HEK293 (cell line): Measurements from ENCODE around the gene ATG101.

ENCODE experiments used
- CTCF ChIA-PET: fragments of 350-600 bp; formaldehyde crosslinking; extraction: SDS; loops from one replicate; lab custom pipeline; 2021; ENCODE audit warnings: antibody characterized with exemption; lab: Yijun Ruan, JAX
- POLR2A ChIA-PET: fragments of 300-600 bp; formaldehyde crosslinking; extraction: SDS; loops from one replicate; lab custom pipeline; 2020; ENCODE audit warnings: antibody characterized with exemption, inconsistent platforms; lab: Yijun Ruan, JAX
- H3K27ac ChIP-seq: fragments of 200-500 bp; sonication (Bioruptor generic); 2 replicates; pipeline ENCODE4 v1.5.1; 2014; ENCODE audit warnings: low read depth, low read length, control low read depth, inconsistent platforms; ENCODE audit errors: extremely low read depth
- H3K36me3 ChIP-seq, 2 experiments: fragments of 200-500 bp in 1 of 2; sonication (Bioruptor generic) in 1 of 2; 1 replicate in 1 of 2; 2 replicates in 1 of 2; pipeline ENCODE4 v1.5.1; 2014 to 2017; ENCODE audit warnings: inconsistent platforms in 2 of 2, low read length in 2 of 2; ENCODE audit not compliant: control insufficient read depth in 2 of 2, insufficient read depth in 1 of 2
- H3K4me1 ChIP-seq: fragments of 200-500 bp; sonication (Bioruptor generic); 2 replicates; pipeline ENCODE4 v1.5.1; 2014; ENCODE audit warnings: mild to moderate bottlenecking, low read length, inconsistent platforms; ENCODE audit not compliant: control insufficient read depth, insufficient read depth
- H3K4me3 ChIP-seq: 2 replicates; pipeline ENCODE4 v1.5.1; 2011; ENCODE audit warnings: low read depth, mild to moderate bottlenecking, control low read depth, low read length, moderate library complexity
- H3K9me3 ChIP-seq: fragments of 200-500 bp; sonication (Bioruptor generic); 2 replicates; pipeline ENCODE4 v1.5.1; 2014; ENCODE audit warnings: low read depth, low read length, inconsistent platforms; ENCODE audit not compliant: control insufficient read depth, insufficient read depth
- CTCF ChIP-seq: fragments of 450-650 bp; formaldehyde crosslinking; IDR thresholded peaks from 2 replicates; pipeline ENCODE4 v1.5.1; 2016; ENCODE audit warnings: missing biosample characterization, missing genetic modification characterization
- KLF16 ChIP-seq: fragments of 450-650 bp; formaldehyde crosslinking; IDR thresholded peaks from 2 replicates; pipeline ENCODE4 v1.5.1; 2017; ENCODE audit warnings: missing biosample characterization, missing genetic modification characterization
- KLF7 ChIP-seq: fragments of 450-650 bp; formaldehyde crosslinking; IDR thresholded peaks from 2 replicates; pipeline ENCODE4 v1.5.1; 2016; ENCODE audit warnings: missing biosample characterization, missing genetic modification characterization, borderline replicate concordance
- KLF9 ChIP-seq: fragments of 450-650 bp; formaldehyde crosslinking; IDR thresholded peaks from 2 replicates; pipeline ENCODE4 v1.5.1; 2016; ENCODE audit warnings: missing biosample characterization, missing genetic modification characterization, low read depth
- MEIS1 ChIP-seq: sonication (generic); formaldehyde crosslinking; IDR thresholded peaks from 2 replicates; pipeline ENCODE4 v1.8.1; 2022; ENCODE audit warnings: missing genetic modification reagents, mild to moderate bottlenecking, borderline replicate concordance
- SP2 ChIP-seq: fragments of 450-650 bp; formaldehyde crosslinking; IDR thresholded peaks from 2 replicates; pipeline ENCODE4 v1.5.1; 2016; ENCODE audit warnings: missing biosample characterization, missing genetic modification characterization
- ZBTB17 ChIP-seq: fragments of 450-650 bp; formaldehyde crosslinking; IDR thresholded peaks from 2 replicates; pipeline ENCODE4 v1.5.1; 2016; ENCODE audit warnings: missing biosample characterization, missing genetic modification characterization
- ZBTB21 ChIP-seq: fragments of 450-650 bp; formaldehyde crosslinking; IDR thresholded peaks from 2 replicates; pipeline ENCODE4 v1.5.1; 2017; ENCODE audit warnings: missing biosample characterization, missing genetic modification characterization
- ZBTB7A ChIP-seq: fragments of 450-650 bp; formaldehyde crosslinking; IDR thresholded peaks from 2 replicates; pipeline ENCODE4 v1.5.1; 2016; ENCODE audit warnings: low read depth, missing biosample characterization, missing genetic modification characterization
- ZFP69B ChIP-seq: fragments of 450-650 bp; formaldehyde crosslinking; IDR thresholded peaks from 2 replicates; pipeline ENCODE4 v1.5.1; 2016; ENCODE audit warnings: missing biosample characterization, missing genetic modification characterization
- ZNF140 ChIP-seq: fragments of 450-650 bp; formaldehyde crosslinking; IDR thresholded peaks from 2 replicates; pipeline ENCODE4 v1.5.1; 2016; ENCODE audit warnings: missing biosample characterization, missing genetic modification characterization
- ZNF174 ChIP-seq: fragments of 450-650 bp; formaldehyde crosslinking; IDR thresholded peaks from 2 replicates; pipeline ENCODE4 v1.5.0; 2017; ENCODE audit warnings: missing biosample characterization, mild to moderate bottlenecking, missing genetic modification characterization
- ZNF2 ChIP-seq: fragments of 450-650 bp; formaldehyde crosslinking; IDR thresholded peaks from 2 replicates; pipeline ENCODE4 v1.5.1; 2016; ENCODE audit warnings: missing biosample characterization, missing genetic modification characterization
- ZNF214 ChIP-seq: fragments of 450-650 bp; formaldehyde crosslinking; IDR thresholded peaks from 2 replicates; pipeline ENCODE4 v1.5.1; 2017; ENCODE audit warnings: missing biosample characterization, mild to moderate bottlenecking, missing genetic modification characterization, borderline replicate concordance
- ZNF302 ChIP-seq: fragments of 450-650 bp; formaldehyde crosslinking; IDR thresholded peaks from 2 replicates; pipeline ENCODE4 v1.5.1; 2016; ENCODE audit warnings: missing biosample characterization, missing genetic modification characterization, low read depth
- ZNF324 ChIP-seq: fragments of 450-650 bp; formaldehyde crosslinking; IDR thresholded peaks from 2 replicates; pipeline ENCODE4 v1.5.1; 2016; ENCODE audit warnings: missing biosample characterization, missing genetic modification characterization
- ZNF366 ChIP-seq: fragments of 450-650 bp; formaldehyde crosslinking; conservative IDR thresholded peaks from 2 replicates; pipeline ENCODE4 v1.5.1; 2016; ENCODE audit warnings: missing biosample characterization, missing genetic modification characterization
- ZNF37A ChIP-seq: fragments of 450-650 bp; IDR thresholded peaks from 2 replicates; pipeline ENCODE4 v1.5.1; 2018; ENCODE audit warnings: missing biosample characterization, missing genetic modification characterization
- ZNF561 ChIP-seq: fragments of 450-650 bp; IDR thresholded peaks from 2 replicates; pipeline ENCODE4 v1.5.1; 2018; ENCODE audit warnings: missing biosample characterization, missing genetic modification characterization, borderline replicate concordance
- ZNF610 ChIP-seq: fragments of 450-650 bp; formaldehyde crosslinking; IDR thresholded peaks from 2 replicates; pipeline ENCODE4 v1.5.1; 2016; ENCODE audit warnings: missing biosample characterization, missing genetic modification characterization, borderline replicate concordance
- ZNF621 ChIP-seq: fragments of 450-650 bp; formaldehyde crosslinking; IDR thresholded peaks from 2 replicates; pipeline ENCODE4 v1.5.1; 2017; ENCODE audit warnings: missing biosample characterization, missing genetic modification characterization
- ZNF624 ChIP-seq: fragments of 450-650 bp; formaldehyde crosslinking; IDR thresholded peaks from 2 replicates; pipeline ENCODE4 v1.5.1; 2017; ENCODE audit warnings: missing biosample characterization, missing genetic modification characterization
- ZNF654 ChIP-seq: fragments of 450-650 bp; formaldehyde crosslinking; IDR thresholded peaks from 2 replicates; pipeline ENCODE4 v1.5.1; 2016; ENCODE audit warnings: low read depth, missing biosample characterization, missing genetic modification characterization
- ZNF660 ChIP-seq: fragments of 450-650 bp; IDR thresholded peaks from 2 replicates; pipeline ENCODE4 v1.5.1; 2018; ENCODE audit warnings: missing biosample characterization, mild to moderate bottlenecking, missing genetic modification characterization
- ZNF677 ChIP-seq: fragments of 450-650 bp; IDR thresholded peaks from 2 replicates; pipeline ENCODE4 v1.5.0; 2018; ENCODE audit warnings: missing biosample characterization, mild to moderate bottlenecking, missing genetic modification characterization, moderate library complexity
- ZNF692 ChIP-seq: fragments of 450-650 bp; formaldehyde crosslinking; IDR thresholded peaks from 2 replicates; pipeline ENCODE4 v1.5.1; 2016; ENCODE audit warnings: missing biosample characterization, missing genetic modification characterization
- ZNF701 ChIP-seq: fragments of 450-650 bp; formaldehyde crosslinking; IDR thresholded peaks from 2 replicates; pipeline ENCODE4 v1.5.1; 2016; ENCODE audit warnings: missing biosample characterization, missing genetic modification characterization
- ZNF76 ChIP-seq: fragments of 450-650 bp; formaldehyde crosslinking; IDR thresholded peaks from 2 replicates; pipeline ENCODE4; 2016; ENCODE audit warnings: low read depth, missing biosample characterization, missing genetic modification characterization, borderline replicate concordance
- ZNF843 ChIP-seq: fragments of 450-650 bp; formaldehyde crosslinking; IDR thresholded peaks from 2 replicates; pipeline ENCODE4 v1.5.1; 2016; ENCODE audit warnings: missing biosample characterization, missing genetic modification characterization
- TF ChIP-seq, protein P1 (sequence below): IDR thresholded peaks from 2 replicates; pipeline ENCODE4 v1.6.1; 2011; ENCODE audit warnings: mild to moderate bottlenecking, low read depth, low read length, borderline replicate concordance
- TF ChIP-seq, protein P2 (sequence below): fragments of 450-650 bp; formaldehyde crosslinking; IDR thresholded peaks from 2 replicates; pipeline ENCODE4 v1.5.1; 2016; ENCODE audit warnings: missing biosample characterization, missing genetic modification characterization, low read depth

Gene ATG101, protein sequence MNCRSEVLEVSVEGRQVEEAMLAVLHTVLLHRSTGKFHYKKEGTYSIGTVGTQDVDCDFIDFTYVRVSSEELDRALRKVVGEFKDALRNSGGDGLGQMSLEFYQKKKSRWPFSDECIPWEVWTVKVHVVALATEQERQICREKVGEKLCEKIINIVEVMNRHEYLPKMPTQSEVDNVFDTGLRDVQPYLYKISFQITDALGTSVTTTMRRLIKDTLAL

GRCh38 chr12:52069327-52070184 lies at the start of gene ATG101:
TSS of gene ATG101 (plus strand) at chr12:52069978. CDS start at chr12:52073651, 3,673 bp downstream.
- H3K9me3 ChIP-seq, result no peaks in the 10 kb centered on the region
- peak within 1 kb of the TSS; percentile 92 for H3K27ac ChIP-seq
- H3K4me3 ChIP-seq, result peak within 1 kb of the TSS; percentile 87
- peaks cover 1 to 26% of the 10 kb centered on the region in 2 experiments; a peak in 2 of 3 replicates for H3K36me3 ChIP-seq
- ChIA-PET CTCF (interaction anchor here (0.8 to 34.8 kb wide), 10 partner anchors 8 to 100 kb away, joined by 3 to 794 read pairs (median 6); no protein-coding TSS in a partner anchor), POLR2A (interaction anchor here (0.6 to 2.5 kb wide), 13 partner anchors 13 to 136 kb away, joined by 3 to 24 read pairs (median 4); partner anchors contain the start of genes NR4A1 and TAMALIN)
- H3K4me1 ChIP-seq, result 0 out of 2 replicates have a peak, but pooled peaks cover 7% of the 10 kb centered on the region
- TF ChIP-seq ZNF660 (tag by site-specific recombination) (peak; percentile 92), ZNF692 (tag by site-specific recombination) (peak; percentile 89), ZNF302 (no peak), ZNF654 (tag by site-specific recombination) (0 out of 2 replicates have a peak, but pooled peaks have one; percentile 13), ZBTB21 (peak; percentile 70; the same call in 1 of the 2 replicates), ZNF366 (tag by site-specific recombination) (peak; percentile 23; the same call in 1 of the 2 replicates), ZBTB7A (tag by site-specific recombination) (peak; percentile 91), ZNF621 (no peak), CTCF (tag by site-specific recombination) (peak; percentile 98), ZNF76 (peak; percentile 89), SP2 (peak; percentile 92), KLF7 (tag by site-specific recombination) (peak; percentile 99), ZBTB17 (tag by site-specific recombination) (peak; percentile 88), ZNF701 (no peak), ZNF561 (tag by site-specific recombination) (peak; percentile 70), ZNF610 (tag by site-specific recombination) (peak; percentile 56; the same call in 1 of the 2 replicates), ZNF677 (tag by site-specific recombination) (no peak), ZNF140 (tag by site-specific recombination) (no peak), MEIS1 (CRISPR knock-in tag) (no peak), ZFP69B (tag by site-specific recombination) (peak; percentile 63), ZNF174 (no peak), ZNF324 (tag by site-specific recombination) (peak; percentile 98), KLF16 (tag by site-specific recombination) (peak; percentile 98), ZNF2 (tag by site-specific recombination) (peak; percentile 79), ZNF37A (tag by site-specific recombination) (no peak), ZNF624 (tag by site-specific recombination) (no peak), ZNF214 (tag by site-specific recombination) (no peak), ZNF843 (tag by site-specific recombination) (peak; percentile 78), KLF9 (tag by site-specific recombination) (peak; percentile 97)
- TF ChIP-seq, protein P1, sequence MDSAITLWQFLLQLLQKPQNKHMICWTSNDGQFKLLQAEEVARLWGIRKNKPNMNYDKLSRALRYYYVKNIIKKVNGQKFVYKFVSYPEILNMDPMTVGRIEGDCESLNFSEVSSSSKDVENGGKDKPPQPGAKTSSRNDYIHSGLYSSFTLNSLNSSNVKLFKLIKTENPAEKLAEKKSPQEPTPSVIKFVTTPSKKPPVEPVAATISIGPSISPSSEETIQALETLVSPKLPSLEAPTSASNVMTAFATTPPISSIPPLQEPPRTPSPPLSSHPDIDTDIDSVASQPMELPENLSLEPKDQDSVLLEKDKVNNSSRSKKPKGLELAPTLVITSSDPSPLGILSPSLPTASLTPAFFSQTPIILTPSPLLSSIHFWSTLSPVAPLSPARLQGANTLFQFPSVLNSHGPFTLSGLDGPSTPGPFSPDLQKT, result peak; percentile 86; the same call in 1 of the 2 replicates
- TF ChIP-seq, protein P2, sequence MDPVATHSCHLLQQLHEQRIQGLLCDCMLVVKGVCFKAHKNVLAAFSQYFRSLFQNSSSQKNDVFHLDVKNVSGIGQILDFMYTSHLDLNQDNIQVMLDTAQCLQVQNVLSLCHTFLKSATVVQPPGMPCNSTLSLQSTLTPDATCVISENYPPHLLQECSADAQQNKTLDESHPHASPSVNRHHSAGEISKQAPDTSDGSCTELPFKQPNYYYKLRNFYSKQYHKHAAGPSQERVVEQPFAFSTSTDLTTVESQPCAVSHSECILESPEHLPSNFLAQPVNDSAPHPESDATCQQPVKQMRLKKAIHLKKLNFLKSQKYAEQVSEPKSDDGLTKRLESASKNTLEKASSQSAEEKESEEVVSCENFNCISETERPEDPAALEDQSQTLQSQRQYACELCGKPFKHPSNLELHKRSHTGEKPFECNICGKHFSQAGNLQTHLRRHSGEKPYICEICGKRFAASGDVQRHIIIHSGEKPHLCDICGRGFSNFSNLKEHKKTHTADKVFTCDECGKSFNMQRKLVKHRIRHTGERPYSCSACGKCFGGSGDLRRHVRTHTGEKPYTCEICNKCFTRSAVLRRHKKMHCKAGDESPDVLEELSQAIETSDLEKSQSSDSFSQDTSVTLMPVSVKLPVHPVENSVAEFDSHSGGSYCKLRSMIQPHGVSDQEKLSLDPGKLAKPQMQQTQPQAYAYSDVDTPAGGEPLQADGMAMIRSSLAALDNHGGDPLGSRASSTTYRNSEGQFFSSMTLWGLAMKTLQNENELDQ, result no peak
